ENCODE data around the gene TNNT3.

DNA sequence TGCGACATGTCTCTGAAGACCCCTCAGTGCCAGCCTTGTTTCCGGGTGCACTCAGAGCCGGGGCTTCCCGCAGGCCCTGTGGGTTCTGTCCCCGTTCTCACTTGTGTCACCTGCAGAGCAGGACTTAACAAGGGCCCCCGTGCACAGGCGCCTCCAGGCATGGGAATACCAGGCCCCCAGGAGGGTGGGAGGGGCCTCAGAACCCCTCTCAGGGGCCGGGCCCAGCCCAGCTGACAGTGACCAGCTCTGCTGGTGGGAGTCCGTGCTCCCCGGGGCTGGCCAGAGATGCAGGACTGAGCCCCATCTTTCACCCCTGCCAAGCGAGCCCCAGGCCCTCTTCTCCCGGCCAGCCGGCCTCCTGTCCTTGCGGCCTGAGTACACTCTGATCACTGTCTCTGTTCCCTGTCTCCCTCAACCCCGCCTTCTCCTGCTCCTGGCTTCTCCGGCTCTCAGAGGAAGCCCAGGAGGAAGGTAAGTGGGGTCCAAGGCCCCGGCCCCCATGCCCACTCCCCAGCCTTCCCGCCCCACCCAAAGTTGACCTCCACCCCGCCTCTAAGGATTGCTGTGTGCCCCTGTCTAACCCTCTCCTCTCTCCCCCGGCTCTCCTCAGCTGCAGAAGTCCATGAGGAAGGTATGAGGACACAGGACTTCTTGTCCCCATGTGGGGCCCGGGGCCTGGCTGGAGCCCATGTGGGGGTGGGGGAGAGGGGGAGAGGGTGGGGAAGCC is 5.3 kb downstream of the TNNT3 start:
- TF ChIP-seq, protein P1, sequence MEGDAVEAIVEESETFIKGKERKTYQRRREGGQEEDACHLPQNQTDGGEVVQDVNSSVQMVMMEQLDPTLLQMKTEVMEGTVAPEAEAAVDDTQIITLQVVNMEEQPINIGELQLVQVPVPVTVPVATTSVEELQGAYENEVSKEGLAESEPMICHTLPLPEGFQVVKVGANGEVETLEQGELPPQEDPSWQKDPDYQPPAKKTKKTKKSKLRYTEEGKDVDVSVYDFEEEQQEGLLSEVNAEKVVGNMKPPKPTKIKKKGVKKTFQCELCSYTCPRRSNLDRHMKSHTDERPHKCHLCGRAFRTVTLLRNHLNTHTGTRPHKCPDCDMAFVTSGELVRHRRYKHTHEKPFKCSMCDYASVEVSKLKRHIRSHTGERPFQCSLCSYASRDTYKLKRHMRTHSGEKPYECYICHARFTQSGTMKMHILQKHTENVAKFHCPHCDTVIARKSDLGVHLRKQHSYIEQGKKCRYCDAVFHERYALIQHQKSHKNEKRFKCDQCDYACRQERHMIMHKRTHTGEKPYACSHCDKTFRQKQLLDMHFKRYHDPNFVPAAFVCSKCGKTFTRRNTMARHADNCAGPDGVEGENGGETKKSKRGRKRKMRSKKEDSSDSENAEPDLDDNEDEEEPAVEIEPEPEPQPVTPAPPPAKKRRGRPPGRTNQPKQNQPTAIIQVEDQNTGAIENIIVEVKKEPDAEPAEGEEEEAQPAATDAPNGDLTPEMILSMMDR (IDR thresholded peaks at IDR 0.05), result no peak
- no peak for TF ChIP-seq POLR2A (IDR thresholded peaks at IDR 0.05)

Measured in uterus (tissue), 2 donors.